CD8-positive, alpha-beta memory T cell (primary cell): ENCODE measurements around the gene VPREB3. TPM values are rescaled to one million over a fixed set of nuclear protein-coding genes. Genes with fewer than 3 reads are reported as not detected.

ENCODE experiments used
- CTCF ChIA-PET: fragments of 350-600 bp; sonication (Branson Sonifier 250); formaldehyde crosslinking; loops from one replicate; lab custom pipeline; 2021; ENCODE audit warnings: antibody characterized with exemption; lab: Charles Lee
- POLR2A ChIA-PET: fragments of 350-600 bp; sonication (Branson Sonifier 250); formaldehyde crosslinking; loops from one replicate; lab custom pipeline; 2021; ENCODE audit warnings: antibody characterized with exemption; lab: Charles Lee
- DNase-seq, 5 donors: peaks; one replicate each; pipeline versions ENCODE4 v3.0.0 to v3.0.0-alpha.2; 2020 to 2022; ENCODE audit warnings: mixed read lengths in 1 of 5
- H3K27ac ChIP-seq: one replicate; pipeline ENCODE4 v1.7.0; 2013; ENCODE audit warnings: low read depth, mild to moderate bottlenecking, low read length, moderate library complexity
- H3K27me3 ChIP-seq: 2 replicates; pipeline ENCODE4 v1.7.0; 2013; ENCODE audit warnings: low read length, mild to moderate bottlenecking; ENCODE audit not compliant: insufficient read depth, poor library complexity, severe bottlenecking
- H3K36me3 ChIP-seq: 2 replicates; pipeline ENCODE4 v1.7.0; 2013; ENCODE audit warnings: mild to moderate bottlenecking, low read length, moderate library complexity; ENCODE audit not compliant: insufficient read depth
- H3K4me1 ChIP-seq: 2 replicates; pipeline ENCODE4 v1.7.0; 2013; ENCODE audit warnings: mild to moderate bottlenecking, low read length, moderate library complexity; ENCODE audit not compliant: insufficient read depth
- H3K4me3 ChIP-seq: 2 replicates; pipeline ENCODE4 v1.7.0; 2013; ENCODE audit warnings: mild to moderate bottlenecking, low read length
- H3K9me3 ChIP-seq: 2 replicates; pipeline ENCODE4 v1.7.0; 2013; ENCODE audit warnings: mild to moderate bottlenecking, low read length
- H3K27ac Mint-ChIP-seq, 8 donors: one replicate each; pipeline ENCODE4 v1.8.0; 2020 to 2021; ENCODE audit warnings: mixed read lengths in 8 of 8, mild to moderate bottlenecking in 6 of 8, inconsistent platforms in 3 of 8, moderate library complexity in 3 of 8
- H3K27me3 Mint-ChIP-seq, 2 donors: one replicate each; pipeline ENCODE4 v1.8.0; 2020 to 2021; ENCODE audit warnings: mixed read lengths in 2 of 2, mild to moderate bottlenecking in 1 of 2, moderate library complexity in 1 of 2
- H3K36me3 Mint-ChIP-seq, 3 donors: one replicate each; pipeline ENCODE4 v1.8.0; 2020 to 2021; ENCODE audit warnings: mixed read lengths in 3 of 3, inconsistent platforms in 1 of 3, mild to moderate bottlenecking in 1 of 3
- H3K4me1 Mint-ChIP-seq, 3 donors: one replicate each; pipeline ENCODE4 v1.8.0; 2020 to 2021; ENCODE audit warnings: mixed read lengths in 3 of 3, inconsistent platforms in 1 of 3, mild to moderate bottlenecking in 1 of 3
- H3K4me3 Mint-ChIP-seq, 7 donors: one replicate each; pipeline ENCODE4 v1.8.0; 2020 to 2021; ENCODE audit warnings: mixed read lengths in 7 of 7, mild to moderate bottlenecking in 6 of 7, moderate library complexity in 4 of 7, inconsistent platforms in 2 of 7
- H3K9me3 Mint-ChIP-seq, 5 donors: one replicate each; pipeline ENCODE4 v1.8.0; 2020 to 2022; ENCODE audit warnings: mixed read lengths in 5 of 5, mild to moderate bottlenecking in 3 of 5, moderate library complexity in 2 of 5, inconsistent platforms in 1 of 5
- polyA plus RNA-seq: library from polyadenylated mRNA; unstranded; fragments of 300-500 nt; fragmentation: Illumina TruSeq; gene quantifications from one replicate; pipeline ENCODE4 v1.2.3, GENCODE V29; 2021
- total RNA-seq, 2 experiments: library from RNA; stranded (reverse); gene quantifications; one replicate each; pipeline ENCODE4 v1.2.3, GENCODE V29; 2021

Gene VPREB3, protein sequence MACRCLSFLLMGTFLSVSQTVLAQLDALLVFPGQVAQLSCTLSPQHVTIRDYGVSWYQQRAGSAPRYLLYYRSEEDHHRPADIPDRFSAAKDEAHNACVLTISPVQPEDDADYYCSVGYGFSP
- not detected for total RNA-seq
- not detected for polyA plus RNA-seq

GRCh38 chr22:23754220-23754919 lies at the start of gene VPREB3:
VPREB3 (minus strand) TSS chr22:23754425; CDS start chr22:23754363, 62 bp downstream.
- DNase-seq: no peak
- H3K4me3 ChIP-seq: no peak within 1 kb of the TSS
- H3K4me3 Mint-ChIP-seq: peak within 1 kb of the TSS in 5 of 7 donors; percentile 5 to 45 (median 17)
- no peak within 1 kb of the TSS for H3K27ac ChIP-seq
- H3K27me3 Mint-ChIP-seq: no peaks in the 10 kb centered on the region
- no peaks in the 10 kb centered on the region for H3K27me3 ChIP-seq
- peak within 1 kb of the TSS in 3 of 8 donors; percentile 22 to 70 (median 67) for H3K27ac Mint-ChIP-seq
- H3K9me3 Mint-ChIP-seq: no peaks in the 10 kb centered on the region
- H3K4me1 ChIP-seq: peaks cover 7% of the 10 kb centered on the region
- H3K36me3 Mint-ChIP-seq: peaks cover 0 to 3% (median 0%) of the 10 kb centered on the region in 3 donors
- peaks cover 11 to 17% (median 17%) of the 10 kb centered on the region in 3 donors for H3K4me1 Mint-ChIP-seq
- ChIA-PET CTCF (no interaction called here), POLR2A (interaction anchor here (1.2 kb wide), 1 partner anchor 31 kb away, joined by 3 read pairs; no protein-coding TSS in a partner anchor)
- no peaks in the 10 kb centered on the region for H3K9me3 ChIP-seq
- H3K36me3 ChIP-seq: no peaks in the 10 kb centered on the region

- H3K4me3 ChIP-seq: no peak overlapping the region
- no peaks in the 10 kb centered on the region for H3K9me3 ChIP-seq
- Mint-ChIP-seq H3K4me3 (peak overlapping the region in 1 of 7 donors; percentile 32), H3K9me3 (no peaks in the 10 kb centered on the region), H3K4me1 (no peaks in the 10 kb centered on the region), H3K27ac (peak overlapping the region in 1 of 8 donors; percentile 10), H3K36me3 (peaks cover 0 to 77% (median 18%) of the 10 kb centered on the region in 3 donors), H3K27me3 (no peaks in the 10 kb centered on the region)
- POLR2A ChIA-PET: no interaction called here
- peaks cover 47% of the 10 kb centered on the region for H3K36me3 ChIP-seq
- CTCF ChIA-PET: no interaction called here
- DNase-seq: no peak
- no peaks in the 10 kb centered on the region for H3K4me1 ChIP-seq
- no peaks in the 10 kb centered on the region for H3K27me3 ChIP-seq
- no peak overlapping the region for H3K27ac ChIP-seq
These were observed 49.0 kb upstream of the VPREB3 start for GRCh38 chr22:23803001-23803819.

GRCh38 chr22:23801886-23802377 lies 47.7 kb upstream of the VPREB3 start:
- ChIA-PET POLR2A (no interaction called here), CTCF (no interaction called here)
- Histone ChIP-seq H3K4me3 (no peak overlapping the region), H3K36me3 (peaks cover 51% of the 10 kb centered on the region), H3K27me3 (no peaks in the 10 kb centered on the region), H3K4me1 (no peaks in the 10 kb centered on the region), H3K27ac (no peak overlapping the region), H3K9me3 (no peaks in the 10 kb centered on the region)
- Mint-ChIP-seq H3K27me3 (no peaks in the 10 kb centered on the region), H3K9me3 (no peaks in the 10 kb centered on the region), H3K36me3 (peaks cover 0 to 76% (median 19%) of the 10 kb centered on the region in 3 donors), H3K4me3 (no peak overlapping the region), H3K4me1 (no peaks in the 10 kb centered on the region), H3K27ac (peak overlapping the region in 1 of 8 donors; percentile 50)
- no peak for DNase-seq

DNA sequence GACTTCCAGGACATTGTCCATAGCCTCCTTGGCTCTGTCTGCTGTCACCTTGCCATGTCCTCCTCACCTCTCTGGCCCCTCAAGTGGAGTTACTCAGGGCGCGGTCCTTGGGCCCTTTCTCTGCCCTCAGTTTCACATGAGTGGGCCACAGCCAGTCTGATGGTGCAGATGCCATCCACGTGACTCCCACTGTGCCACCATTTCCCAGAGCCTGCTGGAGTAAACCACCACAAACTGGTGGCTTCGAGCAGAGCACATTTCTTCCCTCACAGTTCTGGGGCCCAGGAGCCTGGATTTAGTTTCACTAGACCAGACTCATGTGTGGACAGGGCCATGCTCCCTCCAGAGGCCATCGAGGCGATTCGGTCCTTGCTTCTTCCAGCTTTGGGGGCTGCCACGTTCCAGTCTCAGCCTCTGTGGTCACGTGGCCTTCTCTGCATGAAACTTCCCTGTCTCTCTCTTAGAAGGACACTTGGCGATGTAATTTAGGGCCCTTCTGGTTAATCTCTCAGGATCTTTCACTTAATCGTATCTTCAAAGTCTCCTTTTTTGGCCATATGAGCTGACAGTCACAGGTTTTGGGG lies 47.1 kb upstream of the VPREB3 start:
- ChIA-PET CTCF (no interaction called here), POLR2A (no interaction called here)
- Mint-ChIP-seq H3K4me1 (no peaks in the 10 kb centered on the region), H3K4me3 (no peak overlapping the region), H3K27ac (no peak overlapping the region), H3K27me3 (no peaks in the 10 kb centered on the region), H3K9me3 (no peaks in the 10 kb centered on the region), H3K36me3 (peaks cover 0 to 77% (median 22%) of the 10 kb centered on the region in 3 donors)
- no peak for DNase-seq
- H3K9me3 ChIP-seq: no peaks in the 10 kb centered on the region
- no peaks in the 10 kb centered on the region for H3K4me1 ChIP-seq
- H3K27me3 ChIP-seq: no peaks in the 10 kb centered on the region
- H3K4me3 ChIP-seq: no peak overlapping the region
- no peak overlapping the region for H3K27ac ChIP-seq
- peaks cover 53% of the 10 kb centered on the region for H3K36me3 ChIP-seq

DNA sequence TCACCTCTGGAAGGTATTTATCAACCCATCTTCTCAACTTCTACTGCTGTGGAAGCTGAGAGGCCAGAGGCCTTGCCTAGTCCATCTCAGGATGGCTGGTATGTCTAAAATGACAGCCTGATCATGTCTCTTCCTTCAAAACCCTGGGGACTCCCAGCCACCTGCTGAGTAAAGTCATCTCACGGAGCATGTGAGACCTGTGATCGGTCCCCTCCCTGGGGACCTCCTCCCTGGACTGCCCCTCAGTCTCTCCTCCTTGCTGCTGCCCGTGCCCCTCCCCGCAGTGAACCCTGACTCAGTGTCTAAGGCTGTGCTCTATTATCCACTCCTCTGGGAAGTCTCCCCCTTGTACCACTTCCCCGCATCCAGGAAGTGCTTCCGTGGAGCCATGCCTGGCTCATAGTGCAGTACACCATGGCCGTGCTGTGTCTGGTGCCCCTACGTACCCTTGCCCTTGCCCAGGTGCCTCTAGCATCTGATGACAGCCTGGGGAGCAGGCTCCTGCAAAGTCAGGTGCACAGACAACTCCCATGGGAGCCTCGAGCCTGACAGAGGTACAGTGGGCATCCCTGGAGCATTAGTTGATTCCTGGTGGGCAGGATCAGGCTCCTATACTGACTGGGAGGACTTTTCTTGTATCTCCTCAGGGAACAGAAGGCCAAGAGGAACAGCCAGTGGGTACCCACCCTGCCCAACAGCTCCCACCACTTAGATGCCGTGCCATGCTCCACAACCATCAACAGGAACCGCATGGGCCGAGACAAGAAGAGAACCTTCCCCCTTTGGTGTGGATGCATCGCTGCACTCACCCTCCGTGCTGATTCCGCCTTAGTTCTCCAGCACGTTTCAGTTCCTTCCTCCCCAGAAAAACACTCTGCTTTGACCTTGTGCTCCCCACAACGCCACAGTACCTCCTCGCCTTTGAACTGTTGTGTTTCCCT lies 46.3 kb upstream of the VPREB3 start:
- peaks cover 0 to 76% (median 24%) of the 10 kb centered on the region in 3 donors for H3K36me3 Mint-ChIP-seq
- no peaks in the 10 kb centered on the region for H3K27me3 Mint-ChIP-seq
- POLR2A ChIA-PET: no interaction called here
- DNase-seq: no peak
- no peak overlapping the region for H3K4me3 Mint-ChIP-seq
- H3K4me1 Mint-ChIP-seq: no peaks in the 10 kb centered on the region
- CTCF ChIA-PET: no interaction called here
- Histone ChIP-seq H3K36me3 (peaks cover 49% of the 10 kb centered on the region), H3K9me3 (no peaks in the 10 kb centered on the region), H3K4me3 (no peak overlapping the region), H3K27ac (no peak overlapping the region), H3K4me1 (no peaks in the 10 kb centered on the region), H3K27me3 (no peaks in the 10 kb centered on the region)
- no peaks in the 10 kb centered on the region for H3K9me3 Mint-ChIP-seq
- peak overlapping the region in 2 of 8 donors; percentile 73 to 84 for H3K27ac Mint-ChIP-seq

- no peak for DNase-seq
- Mint-ChIP-seq H3K27me3 (no peaks in the 10 kb centered on the region), H3K9me3 (no peaks in the 10 kb centered on the region), H3K4me3 (no peak overlapping the region), H3K36me3 (peaks cover 0 to 69% (median 24%) of the 10 kb centered on the region in 3 donors), H3K27ac (peak overlapping the region in 1 of 8 donors; percentile 23), H3K4me1 (peaks cover 12 to 16% (median 12%) of the 10 kb centered on the region in 3 donors)
- Histone ChIP-seq H3K27ac (no peak overlapping the region), H3K36me3 (peaks cover 54% of the 10 kb centered on the region), H3K4me1 (no peaks in the 10 kb centered on the region), H3K9me3 (no peaks in the 10 kb centered on the region), H3K4me3 (no peak overlapping the region), H3K27me3 (no peaks in the 10 kb centered on the region)
- ChIA-PET CTCF (no interaction called here), POLR2A (no interaction called here)
These were observed 42.2 kb upstream of the VPREB3 start for GRCh38 chr22:23796461-23796860.

DNA sequence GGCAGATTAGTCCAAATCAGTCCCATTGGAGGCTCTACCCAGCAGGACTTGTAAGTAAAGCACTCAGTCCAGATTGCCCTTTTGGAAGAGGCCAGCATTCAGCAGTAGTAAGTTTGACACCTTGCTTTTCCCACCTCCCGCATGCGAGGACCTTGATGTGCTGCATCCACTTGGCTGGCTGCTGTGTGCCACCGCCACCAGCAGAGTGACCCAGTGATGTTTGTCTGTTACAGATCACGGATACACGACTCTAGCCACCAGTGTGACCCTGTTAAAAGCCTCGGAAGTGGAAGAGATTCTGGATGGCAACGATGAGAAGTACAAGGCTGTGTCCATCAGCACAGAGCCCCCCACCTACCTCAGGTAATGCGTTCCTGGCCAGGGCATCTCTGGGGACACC lies 39.1 kb upstream of the VPREB3 start:
- Histone ChIP-seq H3K4me1 (peaks cover 14% of the 10 kb centered on the region), H3K36me3 (peaks cover 41% of the 10 kb centered on the region), H3K4me3 (no peak overlapping the region), H3K9me3 (no peaks in the 10 kb centered on the region), H3K27ac (no peak overlapping the region), H3K27me3 (no peaks in the 10 kb centered on the region)
- DNase-seq: no peak
- POLR2A ChIA-PET: no interaction called here
- H3K9me3 Mint-ChIP-seq: no peaks in the 10 kb centered on the region
- H3K27me3 Mint-ChIP-seq: no peaks in the 10 kb centered on the region
- H3K4me1 Mint-ChIP-seq: peaks cover 22 to 35% (median 23%) of the 10 kb centered on the region in 3 donors
- peaks cover 0 to 60% (median 16%) of the 10 kb centered on the region in 3 donors for H3K36me3 Mint-ChIP-seq
- CTCF ChIA-PET: no interaction called here
- H3K4me3 Mint-ChIP-seq: no peak overlapping the region
- H3K27ac Mint-ChIP-seq: no peak overlapping the region
